ENCODE results near the gene METTL24. TPM values are rescaled to one million over a fixed set of nuclear protein-coding genes. Genes with fewer than 3 reads are reported as not detected.

The METTL24 gene
- total and polyA plus RNA-seq, 2 of the 8 experiments (the other 6 are each of a cell fraction or from before 2014, with no cell fraction given), result 0.30 to 0.39 TPM

GRCh38 chr6:110285306-110286060 lies 72.7 kb downstream of the METTL24 start:
- 82% methylated on average over 7 of the region's 7 CpGs; no CpG with 5 or more reads in 1 of the 2 experiments for WGBS, 2 experiments (ENCODE audit: extremely low coverage in 1 of 2, insufficient coverage in 1 of 2, insufficient read length in 1 of 2, insufficient replicate concordance in 2 of 2, low coverage in 1 of 2, low lambda C conversion rate in 2 of 2, missing lambda C conversion rate in 1 of 2)
- no peak overlapping the region for H3K4me2 ChIP-seq (ENCODE audit: insufficient read depth in 1 of 2, low read depth in 2 of 2, low read length in 2 of 2)

More at GRCh38 chr6:110285306-110286060, 72.7 kb downstream of the METTL24 start:
- Histone ChIP-seq H4K20me1 (replicated peaks in 1 of 2; ENCODE audit: control insufficient read depth in 1 of 2, insufficient read depth in 2 of 2, low read length in 2 of 2) (no peaks in the 10 kb centered on the region), H3K27me3 (replicated peaks in 1 of 4; ENCODE audit: control insufficient read depth in 3 of 4, extremely low read depth in 1 of 4, insufficient read depth in 3 of 4, low read length in 3 of 4) (no peaks in the 10 kb centered on the region), H3K56ac (replicated peaks; ENCODE audit: insufficient read length, low read depth, low read length) (no peak overlapping the region), H2AK5ac (ENCODE audit: low read depth, low read length) (no peak overlapping the region), H2BK5ac (ENCODE audit: low read depth, low read length) (no peak overlapping the region), H4K91ac (replicated peaks; ENCODE audit: insufficient read length, low read length) (no peak overlapping the region), H3K9ac (replicated peaks in 1 of 4; ENCODE audit: extremely low read depth in 1 of 4, low read depth in 3 of 4, low read length in 3 of 4) (no peak overlapping the region), H2BK20ac (ENCODE audit: low read length) (no peak overlapping the region), H4K8ac (ENCODE audit: extremely low read depth, insufficient read depth, low read length) (no peak overlapping the region), H3K18ac (ENCODE audit: extremely low read depth, low read length) (no peak overlapping the region), H2BK15ac (ENCODE audit: low read length) (no peak overlapping the region), H3K79me2 (ENCODE audit: control insufficient read depth in 1 of 2, insufficient read depth in 2 of 2, low read length in 2 of 2) (no peaks in the 10 kb centered on the region), H3K14ac (ENCODE audit: insufficient read length) (no peak overlapping the region), H3K23me2 (ENCODE audit: low read depth, low read length) (no peaks in the 10 kb centered on the region), H3K4me1 (replicated peaks in 1 of 4; ENCODE audit: control insufficient read depth in 3 of 4, insufficient read depth in 4 of 4, low read length in 3 of 4) (peaks cover 0 to 5% (median under 1%) of the 10 kb centered on the region in 4 experiments; a peak in 3 of 7 replicates), H4K5ac (ENCODE audit: insufficient read length, low read depth, low read length) (no peak overlapping the region), H3K4ac (replicated peaks; ENCODE audit: insufficient read length, low read depth, low read length) (no peak overlapping the region), H3K79me1 (ENCODE audit: low read depth, low read length) (no peaks in the 10 kb centered on the region), H3K4me3 (ENCODE audit: extremely low read depth in 1 of 4, insufficient read depth in 2 of 4, low read depth in 3 of 4, low read length in 4 of 4) (no peak overlapping the region), H3K23ac (ENCODE audit: insufficient read length) (no peak overlapping the region), H2BK12ac (ENCODE audit: low read depth, low read length) (no peak overlapping the region; the same call in 1 of the 2 replicates), H3K27ac (ENCODE audit: low read depth, low read length) (no peak overlapping the region), H3K9me3 (ENCODE audit: insufficient read depth in 2 of 2, low read depth in 1 of 2, low read length in 1 of 2) (no peaks in the 10 kb centered on the region; a peak in 1 of 4 replicates), H3K36me3 (ENCODE audit: control insufficient read depth in 2 of 4, insufficient read depth in 4 of 4, low read length in 3 of 4) (no peaks in the 10 kb centered on the region; a peak in 1 of 8 replicates), H2AFZ (ENCODE audit: low read length) (peak overlapping the region; percentile 79; the same call in 1 of the 2 replicates), H2BK120ac (replicated peaks; ENCODE audit: low read depth, low read length) (no peak overlapping the region)
- no peak for TF ChIP-seq BACH1 (IDR thresholded peaks at IDR 0.05; ENCODE audit: low read length)
- DNase-seq (ENCODE audit: low read depth in 1 of 2, low spot score in 2 of 2) (no peak), FAIRE-seq (peak; percentile 7)
- ChIA-PET POLR2A (ENCODE audit: partially characterized antibody) (interaction anchor here (1.2 kb wide), 1 partner anchor 15 kb away, joined by 4 read pairs; no protein-coding TSS in a partner anchor), CTCF (ENCODE audit: partially characterized antibody) (interaction anchor here (1.2 to 1.8 kb wide), 2 partner anchors 9 to 10 kb away, joined by 3 to 5 read pairs; no protein-coding TSS in a partner anchor)
